Activated B cell treated with CpG ODN at 0.5 μM for 24 hours (primary cell): ENCODE data around the gene TROAP. TPM values are rescaled to one million over a fixed set of nuclear protein-coding genes. Genes with fewer than 3 reads are reported as not detected.

Source experiments
- ATAC-seq: fragments of 200-7000 bp; cut with Tn5 transposase; one replicate; pipeline ENCODE4 v1.10.0; 2021; ENCODE audit warnings: low read depth, mild to moderate bottlenecking, moderate library complexity
- CTCF ChIA-PET: fragments of 350-600 bp; sonication (Branson Sonifier 250); formaldehyde crosslinking; loops from one replicate; lab custom pipeline; 2021; ENCODE audit warnings: antibody characterized with exemption; lab: Charles Lee
- POLR2A ChIA-PET: fragments of 350-600 bp; sonication (Branson Sonifier 250); formaldehyde crosslinking; loops from one replicate; lab custom pipeline; 2021; ENCODE audit warnings: antibody characterized with exemption; lab: Charles Lee
- DNase-seq: peaks from one replicate; pipeline ENCODE4 v3.0.0; 2022
- H3K27ac Mint-ChIP-seq: one replicate; pipeline ENCODE4 v1.8.0; 2020; ENCODE audit warnings: mixed read lengths
- H3K27me3 Mint-ChIP-seq: one replicate; pipeline ENCODE4 v1.8.0; 2021; ENCODE audit warnings: mixed read lengths
- H3K36me3 Mint-ChIP-seq: one replicate; pipeline ENCODE4 v1.8.0; 2021; ENCODE audit warnings: low read depth, mixed read lengths
- H3K4me1 Mint-ChIP-seq: one replicate; pipeline ENCODE4 v1.8.0; 2021; ENCODE audit warnings: mixed read lengths
- H3K4me3 Mint-ChIP-seq: one replicate; pipeline ENCODE4 v1.8.0; 2020; ENCODE audit warnings: mild to moderate bottlenecking, mixed read lengths
- H3K9me3 Mint-ChIP-seq: one replicate; pipeline ENCODE4 v1.8.0; 2020; ENCODE audit warnings: mixed read lengths
- intact Hi-C: fragments of 100-400 bp; cut with micrococcal nuclease; formaldehyde crosslinking; loops from one replicate; pipeline ENCODE4 v1.15.1; 2024
- total RNA-seq: library from RNA; stranded (reverse); gene quantifications from 2 replicates; pipeline ENCODE4 v1.2.3, GENCODE V29; 2022
- TF ChIP-seq, protein P1 (sequence below): fragments of 200-600 bp; IDR thresholded peaks from one replicate; pipeline ENCODE4 v1.8.0; 2022; ENCODE audit warnings: antibody characterized with exemption, mild to moderate bottlenecking

Gene TROAP
- total RNA-seq, 1 donor from 2014 or later = 3.1 TPM

DNA sequence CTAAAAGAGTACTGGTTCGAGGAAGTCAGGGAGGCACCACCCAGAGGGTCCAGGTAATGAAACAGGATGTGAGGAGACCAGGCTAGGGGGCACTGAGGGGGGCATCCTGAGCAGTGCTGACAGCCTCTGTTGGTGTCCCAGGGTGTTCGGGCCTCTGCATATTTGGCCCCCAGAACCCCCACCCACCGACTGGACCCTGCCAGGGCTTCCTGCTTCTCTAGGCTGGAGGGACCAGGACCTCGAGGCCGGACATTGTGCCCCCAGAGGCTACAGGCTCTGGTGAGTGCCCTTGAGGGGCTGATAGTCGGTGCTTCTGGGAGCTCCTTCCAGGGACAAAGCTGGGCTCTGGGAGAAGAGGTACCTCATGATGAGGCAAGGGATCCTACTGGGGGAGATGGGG is 2.6 kb downstream of the TROAP start:
- no peak overlapping the region for H3K27ac Mint-ChIP-seq
- CTCF ChIA-PET = interaction anchor here (1.1 kb wide), 1 partner anchor 16 kb away, joined by 3 read pairs; no protein-coding TSS in a partner anchor
- no peaks in the 10 kb centered on the region for H3K36me3 Mint-ChIP-seq
- TF ChIP-seq, protein P1, sequence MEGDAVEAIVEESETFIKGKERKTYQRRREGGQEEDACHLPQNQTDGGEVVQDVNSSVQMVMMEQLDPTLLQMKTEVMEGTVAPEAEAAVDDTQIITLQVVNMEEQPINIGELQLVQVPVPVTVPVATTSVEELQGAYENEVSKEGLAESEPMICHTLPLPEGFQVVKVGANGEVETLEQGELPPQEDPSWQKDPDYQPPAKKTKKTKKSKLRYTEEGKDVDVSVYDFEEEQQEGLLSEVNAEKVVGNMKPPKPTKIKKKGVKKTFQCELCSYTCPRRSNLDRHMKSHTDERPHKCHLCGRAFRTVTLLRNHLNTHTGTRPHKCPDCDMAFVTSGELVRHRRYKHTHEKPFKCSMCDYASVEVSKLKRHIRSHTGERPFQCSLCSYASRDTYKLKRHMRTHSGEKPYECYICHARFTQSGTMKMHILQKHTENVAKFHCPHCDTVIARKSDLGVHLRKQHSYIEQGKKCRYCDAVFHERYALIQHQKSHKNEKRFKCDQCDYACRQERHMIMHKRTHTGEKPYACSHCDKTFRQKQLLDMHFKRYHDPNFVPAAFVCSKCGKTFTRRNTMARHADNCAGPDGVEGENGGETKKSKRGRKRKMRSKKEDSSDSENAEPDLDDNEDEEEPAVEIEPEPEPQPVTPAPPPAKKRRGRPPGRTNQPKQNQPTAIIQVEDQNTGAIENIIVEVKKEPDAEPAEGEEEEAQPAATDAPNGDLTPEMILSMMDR = no peak
- no peak for DNase-seq
- no peak for ATAC-seq
- intact Hi-C loops = no loop called here
- POLR2A ChIA-PET = no interaction called here
- H3K27me3 Mint-ChIP-seq = no peaks in the 10 kb centered on the region
- peaks cover 18% of the 10 kb centered on the region for H3K4me1 Mint-ChIP-seq
- H3K4me3 Mint-ChIP-seq = no peak overlapping the region
- no peaks in the 10 kb centered on the region for H3K9me3 Mint-ChIP-seq

DNA sequence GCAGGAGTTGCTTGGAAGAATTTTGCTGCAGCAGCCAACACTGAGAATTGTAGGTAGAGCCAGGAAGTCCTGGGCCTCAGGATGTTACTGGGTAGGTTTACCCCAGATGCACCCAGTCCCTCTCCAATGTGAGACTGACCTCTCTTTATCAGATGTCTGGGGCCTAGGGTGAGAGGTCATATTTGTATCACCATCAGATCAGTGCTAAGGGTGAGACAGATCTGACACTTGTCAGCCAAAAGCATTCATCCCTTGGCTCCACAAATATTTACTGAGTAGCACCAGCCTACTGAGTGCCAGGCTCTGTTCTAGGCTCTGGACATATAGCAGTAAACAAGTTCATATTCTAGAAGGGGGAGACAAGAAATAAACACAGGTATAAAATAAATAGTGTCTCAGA is 4.3 kb downstream of the TROAP start:
- no peak for ATAC-seq
- POLR2A ChIA-PET = no interaction called here
- H3K27me3 Mint-ChIP-seq = peaks cover 10% of the 10 kb centered on the region
- H3K27ac Mint-ChIP-seq = no peak overlapping the region
- CTCF ChIA-PET = no interaction called here
- peaks cover 11% of the 10 kb centered on the region for H3K4me1 Mint-ChIP-seq
- no peak for DNase-seq
- TF ChIP-seq, protein P1 = no peak
- H3K4me3 Mint-ChIP-seq = no peak overlapping the region
- no peaks in the 10 kb centered on the region for H3K9me3 Mint-ChIP-seq
- no peaks in the 10 kb centered on the region for H3K36me3 Mint-ChIP-seq
- intact Hi-C loops = no loop called here

DNA sequence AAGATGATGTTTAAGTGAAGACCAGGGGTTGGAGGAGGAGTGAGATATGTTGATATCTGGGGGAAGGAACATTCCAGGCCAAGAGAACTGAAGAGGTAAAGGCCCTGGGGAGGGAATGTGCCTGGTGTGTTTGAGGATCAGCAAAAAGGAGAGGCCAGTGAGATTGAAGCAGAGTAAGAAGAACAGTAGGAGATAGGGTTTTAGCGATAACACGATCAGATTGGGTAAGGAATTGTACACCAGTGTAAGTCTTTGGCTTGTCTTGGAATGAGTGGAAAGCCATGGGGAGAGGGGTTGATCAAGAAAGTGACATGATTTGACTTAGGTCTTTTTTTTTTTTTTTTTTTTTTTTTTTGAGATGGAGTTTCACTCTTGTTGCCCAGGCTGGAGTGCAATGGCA is 4.8 kb downstream of the TROAP start:
- no peak overlapping the region for H3K4me3 Mint-ChIP-seq
- intact Hi-C loops = no loop called here
- no peaks in the 10 kb centered on the region for H3K9me3 Mint-ChIP-seq
- H3K36me3 Mint-ChIP-seq = no peaks in the 10 kb centered on the region
- peaks cover 15% of the 10 kb centered on the region for H3K27me3 Mint-ChIP-seq
- ATAC-seq (no peak), DNase-seq (no peak)
- CTCF ChIA-PET = no interaction called here
- H3K4me1 Mint-ChIP-seq = peaks cover 12% of the 10 kb centered on the region
- POLR2A ChIA-PET = interaction anchor here (0.7 kb wide), 1 partner anchor 19 kb away, joined by 6 read pairs; no protein-coding TSS in a partner anchor
- TF ChIP-seq, protein P1 = no peak
- no peak overlapping the region for H3K27ac Mint-ChIP-seq

DNA sequence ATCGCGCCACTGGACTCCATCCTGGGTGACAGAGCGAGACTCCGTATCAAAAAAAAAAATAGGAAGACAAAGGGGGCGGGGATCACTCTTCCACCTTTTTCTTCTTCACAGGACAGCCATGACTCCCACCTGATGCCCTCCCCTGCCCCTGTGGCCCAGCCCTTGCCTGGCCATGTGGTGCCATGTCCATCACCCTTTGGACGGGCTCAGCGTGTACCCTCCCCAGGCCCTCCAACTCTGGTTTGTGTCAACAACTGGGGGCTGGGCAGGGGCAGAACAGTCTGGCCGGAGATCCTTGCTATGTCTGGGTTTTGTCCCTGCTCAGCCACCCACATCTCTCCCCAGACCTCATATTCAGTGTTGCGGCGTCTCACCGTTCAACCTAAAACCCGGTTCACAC is 5.8 kb downstream of the TROAP start:
- intact Hi-C loops = no loop called here
- CTCF ChIA-PET = no interaction called here
- DNase-seq (no peak), ATAC-seq (no peak)
- TF ChIP-seq, protein P1 = no peak
- POLR2A ChIA-PET = no interaction called here
- no peaks in the 10 kb centered on the region for H3K9me3 Mint-ChIP-seq
- H3K27me3 Mint-ChIP-seq = peaks cover 19% of the 10 kb centered on the region
- no peak overlapping the region for H3K4me3 Mint-ChIP-seq
- H3K27ac Mint-ChIP-seq = no peak overlapping the region
- H3K4me1 Mint-ChIP-seq = peaks cover 8% of the 10 kb centered on the region
- no peaks in the 10 kb centered on the region for H3K36me3 Mint-ChIP-seq

DNA sequence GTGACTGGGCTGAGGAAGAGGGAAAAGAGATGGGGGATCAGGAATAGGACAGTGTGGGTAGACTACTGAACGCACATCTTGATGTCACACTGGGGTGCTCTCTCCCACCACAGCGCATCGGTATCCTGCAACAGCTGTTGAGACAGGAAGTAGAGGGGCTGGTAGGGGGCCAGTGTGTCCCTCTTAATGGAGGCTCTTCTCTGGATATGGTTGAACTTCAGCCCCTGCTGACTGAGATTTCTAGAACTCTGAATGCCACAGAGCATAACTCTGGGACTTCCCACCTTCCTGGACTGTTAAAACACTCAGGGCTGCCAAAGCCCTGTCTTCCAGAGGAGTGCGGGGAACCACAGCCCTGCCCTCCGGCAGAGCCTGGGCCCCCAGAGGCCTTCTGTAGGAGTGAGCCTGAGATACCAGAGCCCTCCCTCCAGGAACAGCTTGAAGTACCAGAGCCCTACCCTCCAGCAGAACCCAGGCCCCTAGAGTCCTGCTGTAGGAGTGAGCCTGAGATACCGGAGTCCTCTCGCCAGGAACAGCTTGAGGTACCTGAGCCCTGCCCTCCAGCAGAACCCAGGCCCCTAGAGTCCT is 7.1 kb downstream of the TROAP start:
- ChIA-PET CTCF (interaction anchor here (4.4 kb wide), 1 partner anchor 13 kb away, joined by 28 read pairs; no protein-coding TSS in a partner anchor), POLR2A (interaction anchor here (0.7 kb wide), 1 partner anchor 116 kb away, joined by 5 read pairs; no protein-coding TSS in a partner anchor)
- Mint-ChIP-seq H3K27me3 (peaks cover 26% of the 10 kb centered on the region), H3K9me3 (no peaks in the 10 kb centered on the region), H3K4me3 (no peak overlapping the region), H3K36me3 (no peaks in the 10 kb centered on the region), H3K27ac (no peak overlapping the region), H3K4me1 (peaks cover 10% of the 10 kb centered on the region)
- intact Hi-C loops = no loop called here
- no peak for ATAC-seq
- no peak for DNase-seq
- TF ChIP-seq, protein P1 = no peak
